Stimulated activated CD4-positive, alpha-beta T cell treated with anti-CD3 and anti-CD28 coated beads, Interleukin-12 subunit alpha, Interleukin-12 subunit beta, amount 100 ng/mL, for 4 hours (primary cell): Measurements from ENCODE around the gene ZNF318.
"Not testable (repeated sequence)": the region's sequence is repeated elsewhere in the genome, so short reads cannot be mapped to it uniquely, and the experiment has no call there.

ENCODE experiments used
- DNase-seq: peaks from one replicate; pipeline ENCODE4 v3.0.0-alpha.2; 2020

ZNF318 gene

GRCh38 chr6:43335469-43335868 lies 34.0 kb downstream of the ZNF318 start:
- no peak for DNase-seq

- no peak for DNase-seq
Measured at GRCh38 chr6:43334466-43335095, 34.9 kb downstream of the ZNF318 start.

GRCh38 chr6:43331891-43332290 lies 37.6 kb downstream of the ZNF318 start:
- DNase-seq: no peak

DNA sequence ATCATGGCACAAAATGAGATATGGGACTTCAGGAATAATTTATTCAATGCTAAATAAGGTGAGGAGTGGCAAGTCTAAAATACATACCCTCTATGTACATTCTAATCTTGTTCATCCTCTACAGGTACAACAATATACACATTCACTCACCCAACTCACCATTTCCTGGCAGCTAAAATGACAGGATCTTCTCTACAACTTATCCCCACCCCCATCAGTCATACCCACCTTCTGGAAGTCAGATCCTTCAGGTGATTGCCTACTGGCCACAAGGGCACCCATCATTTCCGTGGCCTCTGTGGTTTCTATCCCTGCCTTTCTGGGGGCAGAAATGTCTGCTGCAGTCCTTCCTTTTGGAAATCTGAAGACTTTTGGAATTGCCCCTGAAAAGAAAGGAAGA lies 38.0 kb downstream of the ZNF318 start:
- no peak for DNase-seq

DNA sequence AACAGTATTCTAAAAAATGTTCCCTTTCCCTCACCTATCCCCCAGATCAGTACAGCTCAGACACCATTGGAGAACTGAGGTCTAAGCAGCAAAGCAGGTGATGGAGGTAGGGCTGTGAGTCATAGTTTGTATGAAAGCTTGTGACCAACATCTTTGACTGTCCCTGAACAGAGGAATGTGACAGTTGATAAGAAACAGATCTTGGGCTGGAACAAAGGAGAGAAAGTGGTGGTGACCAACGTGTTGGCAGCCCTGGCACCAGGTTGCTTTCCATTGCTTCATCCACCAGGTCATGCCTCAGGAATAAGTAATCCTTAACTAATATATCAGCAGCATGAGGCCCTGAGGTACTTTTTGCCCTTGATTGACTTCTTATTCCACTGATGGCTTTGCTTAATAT lies 40.9 kb downstream of the ZNF318 start:
- DNase-seq: no peak

- DNase-seq: no peak
Measured at GRCh38 chr6:43325876-43326275, 43.6 kb downstream of the ZNF318 start.

GRCh38 chr6:43318011-43318410 lies 51.4 kb downstream of the ZNF318 start:
- no peak for DNase-seq

GRCh38 chr6:43313813-43314212 lies 55.6 kb downstream of the ZNF318 start:
- no peak for DNase-seq

DNA sequence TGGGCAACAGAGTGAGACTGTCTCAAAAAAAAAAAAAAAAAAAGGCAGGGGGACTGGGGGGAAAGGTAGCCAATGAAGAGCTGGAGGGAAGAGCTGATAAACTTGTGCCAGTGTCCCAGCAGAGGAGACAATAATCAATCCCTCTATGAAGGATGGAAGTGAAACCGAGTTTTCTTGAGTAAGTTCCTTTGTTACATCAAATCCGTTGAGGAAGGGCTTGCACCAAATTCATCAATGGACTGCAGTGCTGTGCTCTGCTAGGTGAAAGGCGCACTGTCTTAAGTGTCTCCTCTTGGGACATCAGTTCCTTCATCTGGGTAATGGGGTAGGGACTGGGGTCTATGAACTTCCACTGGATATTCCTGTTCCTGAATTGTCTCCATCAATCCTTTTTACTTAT lies 57.8 kb downstream of the ZNF318 start:
- no peak for DNase-seq

DNA sequence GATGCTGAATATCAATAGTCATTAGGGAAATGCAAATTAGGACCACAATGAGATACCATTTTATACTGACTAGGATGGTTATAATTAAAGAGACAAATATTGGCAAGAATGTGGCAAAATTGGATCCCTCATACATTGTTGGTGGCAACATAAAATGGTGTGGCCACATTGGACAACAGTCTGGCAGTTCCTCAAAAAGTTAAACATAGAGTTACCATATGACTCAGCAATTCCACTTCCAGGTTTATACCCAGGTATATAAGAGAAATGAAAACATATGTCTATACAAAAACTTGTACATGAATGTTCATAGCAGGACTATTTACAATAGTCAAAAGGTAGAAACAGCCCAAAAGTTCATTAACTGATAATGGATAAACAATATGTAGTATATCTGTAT lies 58.8 kb downstream of the ZNF318 start:
- no peak for DNase-seq

DNA sequence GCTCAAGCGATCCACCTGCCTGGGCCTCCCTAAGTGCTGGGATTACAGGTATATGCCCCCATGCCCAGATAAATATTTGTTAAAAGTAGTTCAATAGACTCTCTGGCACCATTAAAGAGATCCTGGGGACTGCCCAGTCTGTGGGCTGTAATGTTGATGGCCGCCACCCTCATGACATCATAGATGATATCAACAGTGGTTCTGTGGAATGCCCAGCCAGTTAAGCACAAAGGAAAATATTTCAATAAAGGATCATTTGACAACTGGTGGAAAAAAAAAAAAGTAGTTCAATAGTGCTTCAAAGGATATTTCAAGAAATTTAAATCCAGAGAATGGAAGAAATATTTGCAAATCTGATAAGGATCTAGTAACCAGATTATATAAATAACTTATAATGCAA lies 59.3 kb downstream of the ZNF318 start:
- DNase-seq: no peak

GRCh38 chr6:43308990-43309477 lies 60.4 kb downstream of the ZNF318 start:
- DNase-seq: no peak

DNA sequence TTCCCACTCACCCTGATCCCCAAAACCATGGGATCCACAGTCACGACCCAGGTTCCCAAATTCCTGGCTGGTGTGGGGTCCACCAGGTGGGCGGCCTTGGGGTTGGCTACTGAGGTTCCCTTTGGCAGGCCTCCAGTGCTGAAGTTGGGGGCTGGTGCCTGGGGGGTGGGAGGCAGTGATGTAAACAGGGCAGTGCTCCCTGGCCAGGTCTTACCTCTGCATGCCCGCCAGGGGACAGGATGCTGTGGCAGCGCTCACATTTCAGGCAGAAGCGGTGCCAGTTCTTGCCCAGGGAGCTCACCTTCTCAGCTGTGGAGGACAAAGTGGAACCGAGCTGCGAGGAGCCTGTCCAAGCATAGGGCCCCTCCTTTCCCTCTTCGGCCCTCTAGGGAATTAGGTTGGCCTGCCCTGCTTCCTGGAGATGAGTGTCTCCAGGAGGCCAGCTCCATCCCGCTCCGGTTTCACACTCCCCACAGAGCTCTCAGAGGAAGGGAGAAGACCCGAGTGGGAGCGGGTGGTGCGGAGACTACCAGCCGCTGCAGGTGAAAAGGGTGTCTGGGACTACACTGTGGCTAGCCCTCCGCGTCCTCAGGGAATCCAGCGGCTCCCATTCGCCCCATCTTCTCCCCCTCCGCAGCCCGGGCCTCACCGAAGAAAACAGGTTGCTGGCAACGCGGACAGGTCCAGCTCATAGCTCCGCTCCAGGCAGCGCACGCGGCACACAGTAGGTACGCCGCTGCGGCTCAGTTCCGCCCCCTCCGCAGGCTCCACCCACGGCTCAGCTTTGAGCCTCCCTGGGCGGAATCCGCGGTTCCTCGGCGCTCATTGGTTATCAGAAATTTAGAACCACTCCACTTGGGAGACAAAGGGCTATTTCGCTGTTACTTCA lies 61.1 kb downstream of the ZNF318 start, which contains the start of gene CRIP3:
TSS of gene CRIP3 (minus strand) at position 726 of the 889 bp plus-strand sequence. CDS start at position 692, 34 bp downstream.
- peak; percentile 42 for DNase-seq

- DNase-seq: no peak
Measured at GRCh38 chr6:43307451-43308100, 61.9 kb downstream of the ZNF318 start.

DNA sequence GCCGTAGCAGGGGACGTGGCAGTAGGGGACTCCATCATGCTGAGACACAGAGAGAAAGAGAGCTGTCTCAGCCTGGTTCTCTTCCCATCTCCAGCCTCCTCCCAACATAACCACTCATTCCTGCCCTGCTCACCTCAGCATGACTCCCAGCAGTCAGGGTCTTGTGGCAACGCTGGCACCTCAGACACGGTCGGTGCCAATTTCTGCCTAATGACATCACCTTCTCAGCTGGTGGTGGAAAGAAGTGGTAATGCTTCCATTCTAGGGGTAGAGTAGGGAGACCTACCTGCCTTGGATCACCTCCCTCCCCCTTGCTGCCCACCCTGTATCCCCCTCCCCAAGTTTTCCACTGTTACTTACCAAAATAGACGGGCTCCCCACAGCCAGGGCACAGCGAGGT lies 63.4 kb downstream of the ZNF318 start:
- no peak for DNase-seq

GRCh38 chr6:43304882-43305281 lies 64.6 kb downstream of the ZNF318 start:
- DNase-seq: no peak

DNA sequence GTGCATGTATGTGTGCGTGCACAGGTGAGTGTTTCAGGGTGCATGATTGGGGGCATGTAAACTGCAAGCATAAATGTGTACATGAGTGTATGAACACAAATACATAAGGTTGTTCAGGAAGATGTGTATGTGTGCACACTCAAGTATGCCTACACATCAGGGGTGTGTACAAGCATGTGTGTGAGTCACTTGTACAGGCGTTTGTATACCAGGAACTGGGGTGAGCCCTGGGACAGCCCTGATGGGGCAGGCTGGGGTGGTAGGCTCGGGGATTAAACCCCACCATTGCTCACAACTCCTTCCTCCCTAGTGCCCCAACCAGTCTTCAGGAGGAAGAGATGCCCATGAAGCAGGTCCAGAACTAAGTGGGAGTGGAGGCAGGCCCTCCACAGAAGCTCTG lies 65.1 kb downstream of the ZNF318 start:
- DNase-seq: no peak

GRCh38 chr6:43303751-43304331 lies 65.6 kb downstream of the ZNF318 start:
- no peak for DNase-seq

DNA sequence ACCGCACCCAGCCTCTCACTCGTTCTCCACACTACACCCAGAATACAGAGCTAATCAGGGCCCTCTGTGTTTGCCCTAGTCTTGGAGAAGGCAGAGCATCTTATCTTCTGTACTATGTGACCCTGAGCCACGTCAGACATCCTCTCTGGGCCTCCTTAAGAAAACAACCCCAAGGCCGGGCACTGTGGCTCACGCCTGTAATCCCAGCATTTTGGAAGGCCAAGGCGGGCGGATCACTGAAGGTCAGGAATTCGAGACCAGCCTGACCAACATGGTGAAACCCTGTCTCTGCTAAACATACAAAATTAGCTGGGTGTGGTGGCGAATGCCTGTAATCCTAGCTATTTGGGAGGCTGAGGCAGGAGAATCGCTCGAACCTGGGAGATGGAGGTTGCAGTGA lies 66.4 kb downstream of the ZNF318 start:
- DNase-seq: not testable (repeated sequence)

DNA sequence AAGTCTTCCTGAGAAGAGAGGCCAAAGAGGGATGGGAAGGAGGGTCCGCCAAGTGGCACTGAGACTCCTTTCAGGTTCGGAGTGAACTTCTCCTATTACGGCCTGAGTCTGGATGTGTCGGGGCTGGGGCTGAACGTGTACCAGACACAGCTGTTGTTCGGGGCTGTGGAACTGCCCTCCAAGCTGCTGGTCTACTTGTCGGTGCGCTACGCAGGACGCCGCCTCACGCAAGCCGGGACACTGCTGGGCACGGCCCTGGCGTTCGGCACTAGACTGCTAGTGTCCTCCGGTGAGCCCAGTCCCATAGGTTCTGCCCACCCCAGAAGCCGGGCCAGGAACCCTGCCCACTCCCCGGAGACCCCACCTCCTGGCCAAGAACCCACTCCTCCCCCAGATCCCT lies 67.3 kb downstream of the ZNF318 start:
- DNase-seq: no peak

- DNase-seq: no peak
Measured at GRCh38 chr6:43301081-43301870, 68.2 kb downstream of the ZNF318 start.
